HFF-Myc (cell line): ENCODE data around the gene LSG1.

Experiments used
- DNase-seq: peaks from one replicate; pipeline ENCODE4 v3.0.0-alpha.2; 2011; ENCODE audit warnings: low read depth; ENCODE audit errors: extremely low read depth
- H3K4me3 ChIP-seq: replicated peaks from 2 replicates; pipeline ENCODE4 v1.5.1; 2011; ENCODE audit warnings: low read depth, mild to moderate bottlenecking, control low read depth, low read length
- TF ChIP-seq, protein P1 (sequence below): IDR thresholded peaks from 2 replicates; pipeline ENCODE4 v1.5.1; 2012; ENCODE audit warnings: mild to moderate bottlenecking, low read depth, low read length, control low read depth; ENCODE audit errors: missing control alignments

The LSG1 gene

GRCh38 chr3:194675680-194676079 is 3.7 kb upstream of the LSG1 start:
- no peak for DNase-seq
- TF ChIP-seq, protein P1, sequence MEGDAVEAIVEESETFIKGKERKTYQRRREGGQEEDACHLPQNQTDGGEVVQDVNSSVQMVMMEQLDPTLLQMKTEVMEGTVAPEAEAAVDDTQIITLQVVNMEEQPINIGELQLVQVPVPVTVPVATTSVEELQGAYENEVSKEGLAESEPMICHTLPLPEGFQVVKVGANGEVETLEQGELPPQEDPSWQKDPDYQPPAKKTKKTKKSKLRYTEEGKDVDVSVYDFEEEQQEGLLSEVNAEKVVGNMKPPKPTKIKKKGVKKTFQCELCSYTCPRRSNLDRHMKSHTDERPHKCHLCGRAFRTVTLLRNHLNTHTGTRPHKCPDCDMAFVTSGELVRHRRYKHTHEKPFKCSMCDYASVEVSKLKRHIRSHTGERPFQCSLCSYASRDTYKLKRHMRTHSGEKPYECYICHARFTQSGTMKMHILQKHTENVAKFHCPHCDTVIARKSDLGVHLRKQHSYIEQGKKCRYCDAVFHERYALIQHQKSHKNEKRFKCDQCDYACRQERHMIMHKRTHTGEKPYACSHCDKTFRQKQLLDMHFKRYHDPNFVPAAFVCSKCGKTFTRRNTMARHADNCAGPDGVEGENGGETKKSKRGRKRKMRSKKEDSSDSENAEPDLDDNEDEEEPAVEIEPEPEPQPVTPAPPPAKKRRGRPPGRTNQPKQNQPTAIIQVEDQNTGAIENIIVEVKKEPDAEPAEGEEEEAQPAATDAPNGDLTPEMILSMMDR, result no peak
- H3K4me3 ChIP-seq, result no peak overlapping the region

DNA sequence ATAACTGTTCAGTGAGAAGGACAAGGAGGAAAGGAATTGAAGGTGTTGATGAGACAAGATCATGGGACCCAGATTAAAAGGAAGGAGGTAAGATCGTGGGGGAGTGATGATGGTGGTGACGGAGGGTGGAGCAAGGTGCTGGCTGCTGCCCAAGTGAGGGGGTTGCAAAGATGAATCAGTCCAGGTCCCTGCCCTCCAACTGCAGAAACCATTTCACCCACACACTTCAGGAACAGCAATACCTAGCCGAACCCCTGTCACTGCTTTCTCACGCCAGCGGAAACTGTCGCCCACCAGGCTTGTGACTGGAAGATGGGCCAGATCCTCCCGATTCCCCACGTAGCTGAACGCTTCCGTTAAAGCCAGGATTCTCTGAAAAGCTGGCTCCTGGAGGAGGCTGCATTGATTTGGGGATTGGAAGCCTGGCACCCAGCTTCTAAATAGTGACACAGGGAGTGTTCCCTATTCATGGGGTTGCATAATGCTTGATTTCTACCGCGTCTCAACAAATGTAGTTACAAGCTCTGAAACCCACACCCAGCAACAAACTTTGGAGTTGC is 3.2 kb upstream of the LSG1 start:
- TF ChIP-seq, protein P1, result no peak
- DNase-seq, result no peak
- H3K4me3 ChIP-seq, result no peak overlapping the region

DNA sequence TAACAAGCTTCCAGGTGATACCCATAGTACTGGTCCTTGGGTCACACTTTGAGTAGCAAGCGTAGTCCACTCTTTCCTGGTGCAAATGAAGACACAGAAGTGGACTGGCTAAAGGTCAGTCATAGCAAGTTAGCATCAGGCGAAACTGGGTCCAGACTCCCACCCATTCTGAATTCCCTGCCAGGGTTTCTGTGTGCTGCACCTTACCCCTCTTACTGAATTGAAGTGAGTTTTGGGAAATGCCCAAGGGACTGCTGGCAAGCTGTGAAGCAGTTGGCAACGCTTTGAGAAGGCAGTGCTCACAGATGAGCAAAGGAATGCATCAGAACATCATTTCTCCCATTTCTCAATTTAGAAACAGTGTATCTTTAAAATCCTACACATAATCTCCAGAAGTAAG is 1.8 kb upstream of the LSG1 start:
- TF ChIP-seq, protein P1, result no peak
- H3K4me3 ChIP-seq, result no peak overlapping the region
- no peak for DNase-seq

DNA sequence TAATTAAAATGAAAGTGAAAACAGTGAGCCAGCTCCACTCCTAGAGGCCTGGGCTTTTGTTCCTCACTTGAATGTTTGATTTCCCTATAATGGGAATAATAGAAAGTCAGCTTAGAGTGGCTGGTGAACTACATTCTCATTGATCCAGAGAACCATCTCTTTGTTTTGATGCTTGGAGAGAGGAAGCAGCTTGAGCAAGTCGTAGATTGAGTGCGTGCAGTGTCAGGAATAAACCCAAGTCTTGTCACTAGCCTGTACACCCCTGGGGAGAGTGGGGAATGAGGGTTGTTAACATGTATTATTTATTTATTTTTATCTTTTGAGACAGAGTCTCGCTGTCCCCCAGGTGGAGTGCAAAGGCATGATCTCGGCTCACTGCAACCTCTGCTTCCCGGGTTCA is 885 bp upstream of the LSG1 start:
- TF ChIP-seq, protein P1, result no peak
- DNase-seq, result no peak
- H3K4me3 ChIP-seq, result peak overlapping the region; percentile 63

- TF ChIP-seq, protein P1, result peak; percentile 55
- DNase-seq, result no peak
- H3K4me3 ChIP-seq, result peak overlapping the region; percentile 63
These were observed 486 bp downstream of the LSG1 start for GRCh38 chr3:194671511-194671899.

DNA sequence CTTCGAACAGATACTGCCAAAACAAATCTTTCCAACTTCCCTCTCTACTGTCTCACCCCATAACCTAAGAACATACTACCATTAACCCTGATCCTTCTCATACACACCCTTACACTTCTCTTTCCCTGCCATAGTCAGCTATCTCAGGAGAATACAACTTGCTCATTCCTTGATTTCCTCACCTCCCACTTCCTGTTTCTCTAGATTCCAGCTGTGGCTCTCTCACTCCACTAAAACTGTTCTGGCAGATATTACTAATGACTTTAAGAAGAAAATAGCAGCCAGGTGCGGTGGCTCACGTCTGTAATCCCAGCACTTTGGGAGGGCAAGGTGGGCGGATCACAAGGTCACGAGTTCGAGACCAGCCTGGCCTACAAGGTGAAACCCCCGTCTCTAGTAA is 4.6 kb downstream of the LSG1 start:
- DNase-seq, result no peak
- no peak overlapping the region for H3K4me3 ChIP-seq
- TF ChIP-seq, protein P1, result no peak

GRCh38 chr3:194664857-194665256 is 7.1 kb downstream of the LSG1 start:
- TF ChIP-seq, protein P1, result no peak
- no peak overlapping the region for H3K4me3 ChIP-seq
- no peak for DNase-seq
